ENCODE measurements around the gene SYNE1.

Gene SYNE1

DNA sequence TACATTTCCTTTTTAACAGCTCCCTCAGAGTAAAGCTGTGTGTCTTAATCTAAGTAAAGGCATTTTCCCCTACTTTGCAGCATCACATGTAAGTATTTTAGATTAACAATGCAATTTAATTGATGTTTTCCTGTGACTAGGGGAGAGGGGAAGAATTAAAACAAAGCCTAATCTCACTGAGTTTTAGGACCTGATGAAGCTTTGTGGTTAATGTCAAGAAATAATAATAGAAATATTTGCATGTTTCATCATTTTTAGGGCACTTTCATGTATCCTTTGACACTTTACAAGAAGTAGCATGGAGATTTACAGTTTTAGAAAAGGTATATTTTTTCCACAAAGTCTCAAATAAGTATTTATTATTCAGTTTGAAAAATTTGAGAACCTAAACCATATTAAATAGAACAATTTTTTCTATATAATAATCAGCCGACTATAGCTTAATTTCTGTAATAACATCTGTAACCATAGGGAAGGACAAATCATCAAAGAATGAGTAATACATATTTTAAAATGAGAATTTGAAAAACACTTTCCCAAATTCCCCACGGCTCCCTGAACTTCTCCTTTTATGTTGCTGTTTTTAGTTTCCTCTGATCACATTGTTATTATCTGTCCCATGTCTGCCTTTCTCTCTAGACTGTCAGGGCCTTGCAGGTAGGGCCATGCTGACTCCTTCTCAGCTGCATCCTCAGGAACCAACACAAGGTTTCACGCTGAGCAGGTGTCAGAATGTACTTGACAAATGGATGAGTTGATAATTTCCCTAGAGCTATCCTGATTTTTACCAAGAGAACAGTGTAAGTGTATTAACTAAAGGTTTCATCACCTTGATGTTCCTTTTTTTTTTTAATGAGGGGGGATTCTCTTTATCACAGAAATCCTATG is 338.1 kb downstream of the SYNE1 start:
- Histone ChIP-seq H3K27me3 (ENCODE audit: insufficient read depth, poor library complexity, severe bottlenecking) (peaks cover 2% of the 10 kb centered on the region), H3K4me3 (replicated peaks; ENCODE audit: insufficient read depth, low read length) (no peak overlapping the region), H3K27ac (replicated peaks) (no peak overlapping the region)
- DNase-seq (ENCODE audit: low read depth in 1 of 2, low spot score in 1 of 2) = no peak
- TF ChIP-seq POLR2AphosphoS5 (IDR thresholded peaks at IDR 0.05; ENCODE audit: low read depth) = no peak
- TF ChIP-seq, protein P1, sequence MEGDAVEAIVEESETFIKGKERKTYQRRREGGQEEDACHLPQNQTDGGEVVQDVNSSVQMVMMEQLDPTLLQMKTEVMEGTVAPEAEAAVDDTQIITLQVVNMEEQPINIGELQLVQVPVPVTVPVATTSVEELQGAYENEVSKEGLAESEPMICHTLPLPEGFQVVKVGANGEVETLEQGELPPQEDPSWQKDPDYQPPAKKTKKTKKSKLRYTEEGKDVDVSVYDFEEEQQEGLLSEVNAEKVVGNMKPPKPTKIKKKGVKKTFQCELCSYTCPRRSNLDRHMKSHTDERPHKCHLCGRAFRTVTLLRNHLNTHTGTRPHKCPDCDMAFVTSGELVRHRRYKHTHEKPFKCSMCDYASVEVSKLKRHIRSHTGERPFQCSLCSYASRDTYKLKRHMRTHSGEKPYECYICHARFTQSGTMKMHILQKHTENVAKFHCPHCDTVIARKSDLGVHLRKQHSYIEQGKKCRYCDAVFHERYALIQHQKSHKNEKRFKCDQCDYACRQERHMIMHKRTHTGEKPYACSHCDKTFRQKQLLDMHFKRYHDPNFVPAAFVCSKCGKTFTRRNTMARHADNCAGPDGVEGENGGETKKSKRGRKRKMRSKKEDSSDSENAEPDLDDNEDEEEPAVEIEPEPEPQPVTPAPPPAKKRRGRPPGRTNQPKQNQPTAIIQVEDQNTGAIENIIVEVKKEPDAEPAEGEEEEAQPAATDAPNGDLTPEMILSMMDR (IDR thresholded peaks at IDR 0.05; ENCODE audit: insufficient read depth, low read length) = no peak
- TF ChIP-seq GABPA (IDR thresholded peaks at IDR 0.05; ENCODE audit: low read depth) = no peak
- no peak for TF ChIP-seq SPI1 (IDR thresholded peaks at IDR 0.05; ENCODE audit: borderline replicate concordance, low read depth)
- TF ChIP-seq, protein P2, sequence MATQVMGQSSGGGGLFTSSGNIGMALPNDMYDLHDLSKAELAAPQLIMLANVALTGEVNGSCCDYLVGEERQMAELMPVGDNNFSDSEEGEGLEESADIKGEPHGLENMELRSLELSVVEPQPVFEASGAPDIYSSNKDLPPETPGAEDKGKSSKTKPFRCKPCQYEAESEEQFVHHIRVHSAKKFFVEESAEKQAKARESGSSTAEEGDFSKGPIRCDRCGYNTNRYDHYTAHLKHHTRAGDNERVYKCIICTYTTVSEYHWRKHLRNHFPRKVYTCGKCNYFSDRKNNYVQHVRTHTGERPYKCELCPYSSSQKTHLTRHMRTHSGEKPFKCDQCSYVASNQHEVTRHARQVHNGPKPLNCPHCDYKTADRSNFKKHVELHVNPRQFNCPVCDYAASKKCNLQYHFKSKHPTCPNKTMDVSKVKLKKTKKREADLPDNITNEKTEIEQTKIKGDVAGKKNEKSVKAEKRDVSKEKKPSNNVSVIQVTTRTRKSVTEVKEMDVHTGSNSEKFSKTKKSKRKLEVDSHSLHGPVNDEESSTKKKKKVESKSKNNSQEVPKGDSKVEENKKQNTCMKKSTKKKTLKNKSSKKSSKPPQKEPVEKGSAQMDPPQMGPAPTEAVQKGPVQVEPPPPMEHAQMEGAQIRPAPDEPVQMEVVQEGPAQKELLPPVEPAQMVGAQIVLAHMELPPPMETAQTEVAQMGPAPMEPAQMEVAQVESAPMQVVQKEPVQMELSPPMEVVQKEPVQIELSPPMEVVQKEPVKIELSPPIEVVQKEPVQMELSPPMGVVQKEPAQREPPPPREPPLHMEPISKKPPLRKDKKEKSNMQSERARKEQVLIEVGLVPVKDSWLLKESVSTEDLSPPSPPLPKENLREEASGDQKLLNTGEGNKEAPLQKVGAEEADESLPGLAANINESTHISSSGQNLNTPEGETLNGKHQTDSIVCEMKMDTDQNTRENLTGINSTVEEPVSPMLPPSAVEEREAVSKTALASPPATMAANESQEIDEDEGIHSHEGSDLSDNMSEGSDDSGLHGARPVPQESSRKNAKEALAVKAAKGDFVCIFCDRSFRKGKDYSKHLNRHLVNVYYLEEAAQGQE (IDR thresholded peaks at IDR 0.05; ENCODE audit: insufficient replicate concordance, low read depth) = no peak

DNA sequence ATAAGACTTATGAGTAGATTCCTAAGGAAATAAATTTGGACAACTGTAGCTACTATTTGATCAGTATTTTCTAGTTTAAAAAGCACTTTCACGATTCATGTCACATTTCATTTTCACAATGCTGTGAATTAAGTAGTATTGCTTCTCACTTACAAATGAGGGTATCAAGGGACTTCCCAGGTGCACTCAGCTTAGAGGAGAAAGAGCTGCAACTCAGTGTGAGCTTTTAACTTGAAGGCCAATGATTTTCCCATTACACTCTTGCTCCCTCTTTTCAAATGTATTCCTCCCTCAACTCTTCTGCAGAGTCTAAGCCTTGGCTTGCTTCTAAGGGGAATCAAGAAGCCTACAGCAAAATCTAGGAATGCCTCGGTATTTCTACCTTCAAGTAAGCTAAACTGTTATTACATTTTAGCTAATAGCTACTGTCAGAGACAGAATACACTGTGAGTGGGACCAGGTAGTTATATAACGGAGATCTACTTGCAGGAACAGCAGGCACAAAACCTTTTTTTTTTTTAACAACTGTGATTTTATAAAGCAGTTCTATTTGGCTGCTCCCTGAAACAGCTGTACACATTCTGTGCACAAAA is 339.0 kb downstream of the SYNE1 start:
- H3K27me3 ChIP-seq (ENCODE audit: insufficient read depth, poor library complexity, severe bottlenecking) = peaks cover 2% of the 10 kb centered on the region
- TF ChIP-seq POLR2AphosphoS5 (IDR thresholded peaks at IDR 0.05; ENCODE audit: low read depth) (no peak), SPI1 (IDR thresholded peaks at IDR 0.05; ENCODE audit: borderline replicate concordance, low read depth) (no peak)
- TF ChIP-seq, protein P2 (IDR thresholded peaks at IDR 0.05; ENCODE audit: insufficient replicate concordance, low read depth) = no peak
- TF ChIP-seq, protein P1 (IDR thresholded peaks at IDR 0.05; ENCODE audit: insufficient read depth, low read length) = no peak
- no peak overlapping the region for H3K27ac ChIP-seq (replicated peaks)
- DNase-seq (ENCODE audit: low read depth in 1 of 2, low spot score in 1 of 2) = no peak
- H3K4me3 ChIP-seq (replicated peaks; ENCODE audit: insufficient read depth, low read length) = no peak overlapping the region

DNA sequence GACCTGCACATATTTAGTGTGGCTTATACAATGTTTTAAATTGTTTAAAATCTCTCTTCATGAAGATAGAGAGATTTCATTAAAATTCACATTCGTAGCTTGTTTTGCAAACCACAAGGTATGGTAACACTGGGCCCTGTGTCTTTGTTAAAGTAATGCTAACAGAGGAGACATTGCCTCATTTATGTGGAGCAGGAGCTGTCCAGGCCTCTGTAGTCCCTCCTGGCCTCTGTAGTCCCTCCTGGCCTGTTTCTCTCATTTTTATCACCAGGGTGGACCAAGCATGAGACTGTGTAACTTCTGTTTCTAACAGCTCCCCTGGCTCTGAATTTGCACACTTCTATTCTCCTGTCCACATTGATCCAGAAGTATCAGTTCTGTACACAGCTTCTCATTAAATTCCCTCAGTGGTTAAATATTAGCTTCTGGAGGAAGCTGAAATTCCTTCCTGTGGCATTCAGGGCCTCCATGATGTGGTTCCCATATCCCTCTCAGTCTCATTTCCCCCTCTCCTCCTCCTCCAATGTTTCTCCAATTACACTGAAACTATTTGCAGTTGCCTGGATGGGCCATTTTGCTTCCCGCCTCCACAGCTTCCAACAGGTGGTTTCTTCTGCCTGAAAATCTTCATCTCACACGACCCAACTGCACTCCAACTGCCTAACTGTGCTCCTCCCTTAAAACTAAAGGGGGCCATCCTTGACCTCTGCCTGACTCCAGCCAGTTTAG is 340.4 kb downstream of the SYNE1 start:
- H3K27ac ChIP-seq (replicated peaks) = no peak overlapping the region

More for the DNA sequence above, 340.4 kb downstream of the SYNE1 start:
- TF ChIP-seq, protein P2 (IDR thresholded peaks at IDR 0.05; ENCODE audit: insufficient replicate concordance, low read depth) = no peak
- TF ChIP-seq GABPA (IDR thresholded peaks at IDR 0.05; ENCODE audit: low read depth) (no peak), SPI1 (IDR thresholded peaks at IDR 0.05; ENCODE audit: borderline replicate concordance, low read depth) (no peak), POLR2AphosphoS5 (IDR thresholded peaks at IDR 0.05; ENCODE audit: low read depth) (no peak)
- TF ChIP-seq, protein P1 (IDR thresholded peaks at IDR 0.05; ENCODE audit: insufficient read depth, low read length) = no peak
- no peak for DNase-seq (ENCODE audit: low read depth in 1 of 2, low spot score in 1 of 2)
- Histone ChIP-seq H3K4me3 (replicated peaks; ENCODE audit: insufficient read depth, low read length) (no peak overlapping the region), H3K27me3 (ENCODE audit: insufficient read depth, poor library complexity, severe bottlenecking) (peaks cover 2% of the 10 kb centered on the region)

Measured in HL-60 (cell line).